HG03354 (cell line): ENCODE results near the gene RAB31.
"Not testable (repeated sequence)": the region's sequence is repeated elsewhere in the genome, so short reads cannot be mapped to it uniquely, and the experiment has no call there.

Source experiments
- ATAC-seq: cut with Tn5 transposase; IDR thresholded peaks from one replicate; pipeline ENCODE4 v1.9.1; 2021; ENCODE audit warnings: mild to moderate bottlenecking; ENCODE audit not compliant: unreplicated experiment, poor library complexity, severe bottlenecking

The RAB31 gene

GRCh38 chr18:9755110-9755509 lies 47.0 kb downstream of the RAB31 start:
- no peak for ATAC-seq

GRCh38 chr18:9755615-9756014 lies 47.5 kb downstream of the RAB31 start:
- no peak for ATAC-seq

- no peak for ATAC-seq
Measured at GRCh38 chr18:9756271-9756932, 48.3 kb downstream of the RAB31 start.

GRCh38 chr18:9756933-9757470 lies 48.9 kb downstream of the RAB31 start:
- ATAC-seq = no peak

GRCh38 chr18:9757827-9758621 lies 49.9 kb downstream of the RAB31 start:
- ATAC-seq = no peak

- no peak for ATAC-seq
Measured at GRCh38 chr18:9758624-9759075, 50.5 kb downstream of the RAB31 start.

- no peak for ATAC-seq
Measured at GRCh38 chr18:9760641-9761040, 52.5 kb downstream of the RAB31 start.

GRCh38 chr18:9762526-9762925 lies 54.4 kb downstream of the RAB31 start:
- no peak for ATAC-seq

- ATAC-seq = no peak
Measured at GRCh38 chr18:9763157-9763556, 55.1 kb downstream of the RAB31 start.

- no peak for ATAC-seq
Measured at GRCh38 chr18:9764011-9764481, 55.9 kb downstream of the RAB31 start.

GRCh38 chr18:9765501-9765900 lies 57.4 kb downstream of the RAB31 start:
- ATAC-seq = no peak

- no peak for ATAC-seq
Measured at GRCh38 chr18:9766076-9766481, 58.0 kb downstream of the RAB31 start.

- ATAC-seq = no peak
Measured at GRCh38 chr18:9766740-9767139, 58.6 kb downstream of the RAB31 start.

- ATAC-seq = not testable (repeated sequence)
Measured at GRCh38 chr18:9768071-9768691, 60.1 kb downstream of the RAB31 start.

- not testable (repeated sequence) for ATAC-seq
Measured at GRCh38 chr18:9770111-9770510, 62.0 kb downstream of the RAB31 start.

GRCh38 chr18:9771261-9771976 lies 63.3 kb downstream of the RAB31 start:
- ATAC-seq = peak; percentile 79

GRCh38 chr18:9771977-9772660 lies 64.0 kb downstream of the RAB31 start:
- ATAC-seq = no peak

GRCh38 chr18:9772847-9773677 lies 65.0 kb downstream of the RAB31 start:
- no peak for ATAC-seq
